ENCODE data around the gene PIP4K2A.

- TF ChIP-seq CTCF (conservative IDR thresholded peaks at IDR 0.05; ENCODE audit: low read length) (no peak), EZH2phosphoT487 (IDR thresholded peaks at IDR 0.05; ENCODE audit: borderline replicate concordance) (no peak)
These were observed 8.9 kb downstream of the PIP4K2A start for GRCh38 chr10:22705527-22705926.

Data from Loucy (cell line).